Loucy (cell line): ENCODE data around the gene ETNK1.
A peak's percentile ranks its signal among the peaks of the same experiment; 100 is the strongest.
"Not testable (repeated sequence)": the region's sequence is repeated elsewhere in the genome, so short reads cannot be mapped to it uniquely, and the experiment has no call there.

Source experiments
- H2AFZ ChIP-seq: fragments of 200-600 bp; sonication (generic); 2 replicates; pipeline ENCODE4 v1.6.0; 2016; ENCODE audit warnings: antibody characterized with exemption, mild to moderate bottlenecking, low read length, moderate library complexity
- H3F3A ChIP-seq: fragments of 200-600 bp; 2 replicates; pipeline ENCODE4 v1.6.0; 2016; ENCODE audit warnings: antibody characterized with exemption, low read depth, mild to moderate bottlenecking
- H3K27me3 ChIP-seq: fragments of 200-600 bp; sonication (generic); 2 replicates; pipeline ENCODE4 v1.6.1; 2014; ENCODE audit warnings: low read length, mild to moderate bottlenecking; ENCODE audit not compliant: insufficient read depth, poor library complexity, severe bottlenecking
- H3K36me3 ChIP-seq: fragments of 200-600 bp; sonication (generic); 2 replicates; pipeline ENCODE4 v1.6.1; 2016; ENCODE audit warnings: low read length; ENCODE audit not compliant: insufficient read depth
- H3K4me1 ChIP-seq: fragments of 200-600 bp; sonication (generic); 2 replicates; pipeline ENCODE4 v1.5.1; 2014; ENCODE audit warnings: low read length, mild to moderate bottlenecking; ENCODE audit not compliant: insufficient read depth, poor library complexity, severe bottlenecking
- H3K4me2 ChIP-seq: fragments of 200-600 bp; sonication (generic); 2 replicates; pipeline ENCODE4 v1.6.0; 2014; ENCODE audit warnings: antibody characterized with exemption, low read length, low read depth, mild to moderate bottlenecking; ENCODE audit not compliant: poor library complexity, severe bottlenecking
- H3K4me3 ChIP-seq: fragments of 200-600 bp; sonication (generic); 2 replicates; pipeline ENCODE4 v1.5.1; 2014; ENCODE audit warnings: low read length, mild to moderate bottlenecking, mixed read lengths; ENCODE audit not compliant: poor library complexity, severe bottlenecking
- H3K79me2 ChIP-seq: fragments of 200-600 bp; sonication (generic); 2 replicates; pipeline ENCODE4 v1.6.1; 2014; ENCODE audit warnings: low read length; ENCODE audit not compliant: insufficient read depth
- H3K9ac ChIP-seq: fragments of 200-600 bp; sonication (generic); 2 replicates; pipeline ENCODE4 v1.6.0; 2014; ENCODE audit warnings: mild to moderate bottlenecking, low read depth, low read length, moderate library complexity; ENCODE audit not compliant: poor library complexity, severe bottlenecking
- H3K9me2 ChIP-seq: fragments of 200-600 bp; sonication (generic); replicated peaks from 2 replicates; pipeline ENCODE4 v1.6.1; 2016; ENCODE audit warnings: low read depth, low read length, mixed read lengths
- H3K9me3 ChIP-seq: fragments of 200-600 bp; sonication (generic); 2 replicates; pipeline ENCODE4 v1.6.1; 2014; ENCODE audit warnings: mild to moderate bottlenecking, antibody characterized with exemption, low read length, low read depth; ENCODE audit not compliant: insufficient read depth
- H4K20me1 ChIP-seq: fragments of 200-600 bp; sonication (generic); 2 replicates; pipeline ENCODE4 v1.6.0; 2014; ENCODE audit warnings: antibody characterized with exemption, low read length, mild to moderate bottlenecking; ENCODE audit not compliant: insufficient read depth, poor library complexity, severe bottlenecking
- CTCF ChIP-seq: fragments of 200-600 bp; sonication (generic); conservative IDR thresholded peaks from 2 replicates; pipeline ENCODE4 v1.5.1; 2014; ENCODE audit warnings: mild to moderate bottlenecking, antibody characterized with exemption, low read length
- EZH2phosphoT487 ChIP-seq: fragments of 200-600 bp; IDR thresholded peaks from 2 replicates; pipeline ENCODE4 v1.6.1; 2018; ENCODE audit warnings: antibody characterized with exemption, mild to moderate bottlenecking, moderate library complexity, borderline replicate concordance

Gene ETNK1

DNA sequence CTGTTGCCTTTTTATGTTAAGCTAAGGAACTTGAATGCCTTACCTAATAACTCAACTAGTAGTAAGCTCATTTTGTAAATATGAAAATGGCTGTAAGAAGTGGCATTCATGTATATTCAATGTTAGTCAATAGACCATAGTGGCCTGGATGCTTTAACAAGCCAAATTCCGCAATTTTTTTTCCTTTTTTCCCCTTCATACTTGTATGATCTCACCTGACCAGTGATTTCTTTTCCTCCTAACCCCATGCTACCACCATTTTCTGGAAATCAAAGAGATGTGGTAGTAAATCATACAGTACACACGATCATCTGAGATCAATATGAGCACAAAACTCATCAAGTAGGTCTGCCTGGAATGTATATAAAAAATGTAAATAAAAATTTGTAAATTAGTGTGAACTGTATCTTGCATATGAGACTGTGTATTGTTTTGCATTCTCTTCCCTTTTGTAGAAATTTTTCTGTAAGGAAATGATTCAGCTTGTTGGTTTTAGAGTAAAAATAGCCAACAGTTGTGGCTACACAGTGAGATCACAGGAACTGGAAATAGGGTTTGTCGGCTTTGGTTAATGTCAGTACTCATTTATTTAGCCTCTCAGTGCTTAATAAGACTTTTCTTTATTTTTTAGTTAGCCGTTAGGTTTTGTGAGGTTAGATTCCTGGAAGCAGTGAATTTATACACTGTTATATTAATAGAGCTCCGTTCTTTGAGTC, 62.5 kb downstream of the ETNK1 start:
- Histone ChIP-seq H3K4me3 (peak overlapping the region; percentile 58), H2AFZ (no peak overlapping the region), H3K36me3 (peaks cover 20% of the 10 kb centered on the region; the same call in 1 of the 2 replicates), H3K79me2 (no peaks in the 10 kb centered on the region), H3K4me2 (peak overlapping the region; percentile 71), H3F3A (peaks cover 13% of the 10 kb centered on the region), H3K27me3 (no peaks in the 10 kb centered on the region), H3K4me1 (peaks cover 26% of the 10 kb centered on the region), H3K9me2 (no peaks in the 10 kb centered on the region), H4K20me1 (no peaks in the 10 kb centered on the region), H3K9ac (peak overlapping the region; percentile 48), H3K9me3 (no peaks in the 10 kb centered on the region)
- TF ChIP-seq EZH2phosphoT487 (no peak), CTCF (no peak)

DNA sequence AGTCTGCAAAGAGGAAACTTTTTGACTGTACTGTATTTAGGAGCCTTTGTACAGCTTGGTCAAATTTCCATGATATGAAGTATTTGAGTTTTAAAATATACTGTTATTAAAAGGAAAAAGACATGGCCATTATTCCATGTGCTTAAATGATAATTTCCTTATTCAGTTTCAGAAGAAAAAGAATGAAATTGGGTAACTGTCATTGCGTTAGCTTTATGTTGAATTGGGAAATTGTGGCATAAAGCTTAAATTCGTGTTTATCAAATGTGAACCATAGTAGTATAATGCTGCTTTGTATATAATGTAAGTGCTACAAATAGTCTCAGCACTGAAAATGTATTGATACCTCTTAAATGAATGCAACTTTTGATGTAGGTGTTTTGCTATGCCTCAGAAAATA, 64.9 kb downstream of the ETNK1 start:
- Histone ChIP-seq H3K27me3 (no peaks in the 10 kb centered on the region), H3K36me3 (peaks cover 9% of the 10 kb centered on the region; the same call in 1 of the 2 replicates), H3K9me2 (no peaks in the 10 kb centered on the region), H3K79me2 (no peaks in the 10 kb centered on the region), H3K9ac (no peak overlapping the region), H3K4me3 (no peak overlapping the region), H2AFZ (no peak overlapping the region), H3K4me1 (peaks cover 26% of the 10 kb centered on the region), H3F3A (peaks cover 13% of the 10 kb centered on the region), H3K4me2 (no peak overlapping the region), H3K9me3 (no peaks in the 10 kb centered on the region), H4K20me1 (no peaks in the 10 kb centered on the region)
- TF ChIP-seq EZH2phosphoT487 (no peak), CTCF (no peak)

- Histone ChIP-seq H3K36me3 (0 out of 2 replicates have a peak, but pooled peaks cover under 1% of the 10 kb centered on the region), H3F3A (peaks cover 13% of the 10 kb centered on the region), H3K27me3 (no peaks in the 10 kb centered on the region), H3K9me2 (no peaks in the 10 kb centered on the region), H3K4me1 (peaks cover 26% of the 10 kb centered on the region), H2AFZ (no peak overlapping the region), H3K9ac (no peak overlapping the region), H3K4me3 (no peak overlapping the region), H3K4me2 (no peak overlapping the region), H4K20me1 (no peaks in the 10 kb centered on the region), H3K79me2 (no peaks in the 10 kb centered on the region), H3K9me3 (no peaks in the 10 kb centered on the region)
- TF ChIP-seq EZH2phosphoT487 (no peak), CTCF (no peak)
Observed at GRCh38 chr12:22691319-22691718, 66.3 kb downstream of the ETNK1 start.

GRCh38 chr12:22692467-22692866, 67.5 kb downstream of the ETNK1 start:
- not testable (repeated sequence) for H3K4me3 ChIP-seq, H3K9me3 ChIP-seq, H3K9me2 ChIP-seq, H2AFZ ChIP-seq, H3K4me2 ChIP-seq, H3K9ac ChIP-seq, H3K36me3 ChIP-seq, H3K27me3 ChIP-seq, H3F3A ChIP-seq, H4K20me1 ChIP-seq, H3K79me2 ChIP-seq
- peaks cover 18% of the 10 kb centered on the region for H3K4me1 ChIP-seq
